ENCODE results near the gene OTX2. TPM values are rescaled to one million over a fixed set of nuclear protein-coding genes. Genes with fewer than 3 reads are reported as not detected.

Gene OTX2
- total RNA-seq, 1 experiment from 2014 or later: 30.1 TPM

- TF ChIP-seq, protein P1, sequence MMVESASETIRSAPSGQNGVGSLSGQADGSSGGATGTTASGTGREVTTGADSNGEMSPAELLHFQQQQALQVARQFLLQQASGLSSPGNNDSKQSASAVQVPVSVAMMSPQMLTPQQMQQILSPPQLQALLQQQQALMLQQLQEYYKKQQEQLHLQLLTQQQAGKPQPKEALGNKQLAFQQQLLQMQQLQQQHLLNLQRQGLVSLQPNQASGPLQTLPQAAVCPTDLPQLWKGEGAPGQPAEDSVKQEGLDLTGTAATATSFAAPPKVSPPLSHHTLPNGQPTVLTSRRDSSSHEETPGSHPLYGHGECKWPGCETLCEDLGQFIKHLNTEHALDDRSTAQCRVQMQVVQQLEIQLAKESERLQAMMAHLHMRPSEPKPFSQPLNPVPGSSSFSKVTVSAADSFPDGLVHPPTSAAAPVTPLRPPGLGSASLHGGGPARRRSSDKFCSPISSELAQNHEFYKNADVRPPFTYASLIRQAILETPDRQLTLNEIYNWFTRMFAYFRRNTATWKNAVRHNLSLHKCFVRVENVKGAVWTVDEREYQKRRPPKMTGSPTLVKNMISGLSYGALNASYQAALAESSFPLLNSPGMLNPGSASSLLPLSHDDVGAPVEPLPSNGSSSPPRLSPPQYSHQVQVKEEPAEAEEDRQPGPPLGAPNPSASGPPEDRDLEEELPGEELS (CRISPR knock-in tag; IDR thresholded peaks at IDR 0.05): no peak; the same call in 1 of the 2 replicates
- TF ChIP-seq RELA (CRISPR knock-in tag; IDR thresholded peaks at IDR 0.05; ENCODE audit: borderline replicate concordance) (no peak), TEAD1 (CRISPR knock-in tag; IDR thresholded peaks at IDR 0.05) (peak; percentile 90), EMX1 (CRISPR knock-in tag; IDR thresholded peaks at IDR 0.05) (no peak), FOXK1 (CRISPR knock-in tag; IDR thresholded peaks at IDR 0.05) (peak; percentile 83)
- TF ChIP-seq, protein P2, sequence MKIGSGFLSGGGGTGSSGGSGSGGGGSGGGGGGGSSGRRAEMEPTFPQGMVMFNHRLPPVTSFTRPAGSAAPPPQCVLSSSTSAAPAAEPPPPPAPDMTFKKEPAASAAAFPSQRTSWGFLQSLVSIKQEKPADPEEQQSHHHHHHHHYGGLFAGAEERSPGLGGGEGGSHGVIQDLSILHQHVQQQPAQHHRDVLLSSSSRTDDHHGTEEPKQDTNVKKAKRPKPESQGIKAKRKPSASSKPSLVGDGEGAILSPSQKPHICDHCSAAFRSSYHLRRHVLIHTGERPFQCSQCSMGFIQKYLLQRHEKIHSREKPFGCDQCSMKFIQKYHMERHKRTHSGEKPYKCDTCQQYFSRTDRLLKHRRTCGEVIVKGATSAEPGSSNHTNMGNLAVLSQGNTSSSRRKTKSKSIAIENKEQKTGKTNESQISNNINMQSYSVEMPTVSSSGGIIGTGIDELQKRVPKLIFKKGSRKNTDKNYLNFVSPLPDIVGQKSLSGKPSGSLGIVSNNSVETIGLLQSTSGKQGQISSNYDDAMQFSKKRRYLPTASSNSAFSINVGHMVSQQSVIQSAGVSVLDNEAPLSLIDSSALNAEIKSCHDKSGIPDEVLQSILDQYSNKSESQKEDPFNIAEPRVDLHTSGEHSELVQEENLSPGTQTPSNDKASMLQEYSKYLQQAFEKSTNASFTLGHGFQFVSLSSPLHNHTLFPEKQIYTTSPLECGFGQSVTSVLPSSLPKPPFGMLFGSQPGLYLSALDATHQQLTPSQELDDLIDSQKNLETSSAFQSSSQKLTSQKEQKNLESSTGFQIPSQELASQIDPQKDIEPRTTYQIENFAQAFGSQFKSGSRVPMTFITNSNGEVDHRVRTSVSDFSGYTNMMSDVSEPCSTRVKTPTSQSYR (CRISPR knock-in tag; IDR thresholded peaks at IDR 0.05): 0 out of 2 replicates have a peak, but pooled peaks have one; percentile 16
These were observed 37.0 kb upstream of the OTX2 start (continued) for GRCh38 chr14:56846970-56847930.

- no peak overlapping the region for H3K27ac Mint-ChIP-seq
- CTCF ChIA-PET: interaction anchor here (0.5 kb wide), 1 partner anchor 185 kb away, joined by 3 read pairs; no protein-coding TSS in a partner anchor
- H3K4me3 Mint-ChIP-seq: no peak overlapping the region
- POLR2A ChIA-PET: no interaction called here
- no peak for DNase-seq (ENCODE audit: low spot score)
- H3K4me1 Mint-ChIP-seq: peaks cover 59% of the 10 kb centered on the region
- no peaks in the 10 kb centered on the region for H3K36me3 Mint-ChIP-seq
- H3K9me3 Mint-ChIP-seq: no peaks in the 10 kb centered on the region
- ATAC-seq: no peak
- H3K27me3 Mint-ChIP-seq (ENCODE audit: low read depth): peaks cover 98% of the 10 kb centered on the region
- no peak for TF ChIP-seq ZNF423 (CRISPR knock-in tag; IDR thresholded peaks at IDR 0.05)
- no peak for TF ChIP-seq NR1H2 (CRISPR knock-in tag; IDR thresholded peaks at IDR 0.05)
- TF ChIP-seq, protein P3, sequence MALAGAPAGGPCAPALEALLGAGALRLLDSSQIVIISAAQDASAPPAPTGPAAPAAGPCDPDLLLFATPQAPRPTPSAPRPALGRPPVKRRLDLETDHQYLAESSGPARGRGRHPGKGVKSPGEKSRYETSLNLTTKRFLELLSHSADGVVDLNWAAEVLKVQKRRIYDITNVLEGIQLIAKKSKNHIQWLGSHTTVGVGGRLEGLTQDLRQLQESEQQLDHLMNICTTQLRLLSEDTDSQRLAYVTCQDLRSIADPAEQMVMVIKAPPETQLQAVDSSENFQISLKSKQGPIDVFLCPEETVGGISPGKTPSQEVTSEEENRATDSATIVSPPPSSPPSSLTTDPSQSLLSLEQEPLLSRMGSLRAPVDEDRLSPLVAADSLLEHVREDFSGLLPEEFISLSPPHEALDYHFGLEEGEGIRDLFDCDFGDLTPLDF (CRISPR knock-in tag; IDR thresholded peaks at IDR 0.05): no peak
- no peak for TF ChIP-seq FOXK1 (CRISPR knock-in tag; IDR thresholded peaks at IDR 0.05)
These were observed 34.2 kb upstream of the OTX2 start for GRCh38 chr14:56844406-56845002.

- Mint-ChIP-seq H3K4me3 (no peak overlapping the region), H3K9me3 (no peaks in the 10 kb centered on the region), H3K27ac (no peak overlapping the region), H3K4me1 (peaks cover 30% of the 10 kb centered on the region), H3K36me3 (no peaks in the 10 kb centered on the region), H3K27me3 (ENCODE audit: low read depth) (peaks cover 89% of the 10 kb centered on the region)
- ChIA-PET POLR2A (no interaction called here), CTCF (no interaction called here)
- DNase-seq (ENCODE audit: low spot score) (no peak), ATAC-seq (no peak)
- TF ChIP-seq JUN (CRISPR knock-in tag; IDR thresholded peaks at IDR 0.05) (no peak), MYBL2 (CRISPR knock-in tag; IDR thresholded peaks at IDR 0.05) (no peak), TP53 (CRISPR knock-in tag; IDR thresholded peaks at IDR 0.05) (no peak), E2F5 (CRISPR knock-in tag; IDR thresholded peaks at IDR 0.05) (no peak), ZNF317 (CRISPR knock-in tag; IDR thresholded peaks at IDR 0.05; ENCODE audit: borderline replicate concordance, low read depth) (no peak), NFATC4 (CRISPR knock-in tag; IDR thresholded peaks at IDR 0.05) (no peak), ZNF219 (CRISPR knock-in tag; IDR thresholded peaks at IDR 0.05; ENCODE audit: borderline replicate concordance) (no peak), GRHL2 (CRISPR knock-in tag; IDR thresholded peaks at IDR 0.05; ENCODE audit: insufficient replicate concordance, severe bottlenecking) (no peak)
- TF ChIP-seq, protein P4, sequence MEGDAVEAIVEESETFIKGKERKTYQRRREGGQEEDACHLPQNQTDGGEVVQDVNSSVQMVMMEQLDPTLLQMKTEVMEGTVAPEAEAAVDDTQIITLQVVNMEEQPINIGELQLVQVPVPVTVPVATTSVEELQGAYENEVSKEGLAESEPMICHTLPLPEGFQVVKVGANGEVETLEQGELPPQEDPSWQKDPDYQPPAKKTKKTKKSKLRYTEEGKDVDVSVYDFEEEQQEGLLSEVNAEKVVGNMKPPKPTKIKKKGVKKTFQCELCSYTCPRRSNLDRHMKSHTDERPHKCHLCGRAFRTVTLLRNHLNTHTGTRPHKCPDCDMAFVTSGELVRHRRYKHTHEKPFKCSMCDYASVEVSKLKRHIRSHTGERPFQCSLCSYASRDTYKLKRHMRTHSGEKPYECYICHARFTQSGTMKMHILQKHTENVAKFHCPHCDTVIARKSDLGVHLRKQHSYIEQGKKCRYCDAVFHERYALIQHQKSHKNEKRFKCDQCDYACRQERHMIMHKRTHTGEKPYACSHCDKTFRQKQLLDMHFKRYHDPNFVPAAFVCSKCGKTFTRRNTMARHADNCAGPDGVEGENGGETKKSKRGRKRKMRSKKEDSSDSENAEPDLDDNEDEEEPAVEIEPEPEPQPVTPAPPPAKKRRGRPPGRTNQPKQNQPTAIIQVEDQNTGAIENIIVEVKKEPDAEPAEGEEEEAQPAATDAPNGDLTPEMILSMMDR (IDR thresholded peaks at IDR 0.05): no peak
- TF ChIP-seq, protein P5, sequence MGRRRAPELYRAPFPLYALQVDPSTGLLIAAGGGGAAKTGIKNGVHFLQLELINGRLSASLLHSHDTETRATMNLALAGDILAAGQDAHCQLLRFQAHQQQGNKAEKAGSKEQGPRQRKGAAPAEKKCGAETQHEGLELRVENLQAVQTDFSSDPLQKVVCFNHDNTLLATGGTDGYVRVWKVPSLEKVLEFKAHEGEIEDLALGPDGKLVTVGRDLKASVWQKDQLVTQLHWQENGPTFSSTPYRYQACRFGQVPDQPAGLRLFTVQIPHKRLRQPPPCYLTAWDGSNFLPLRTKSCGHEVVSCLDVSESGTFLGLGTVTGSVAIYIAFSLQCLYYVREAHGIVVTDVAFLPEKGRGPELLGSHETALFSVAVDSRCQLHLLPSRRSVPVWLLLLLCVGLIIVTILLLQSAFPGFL (CRISPR knock-in tag; IDR thresholded peaks at IDR 0.05; ENCODE audit: borderline replicate concordance): no peak
- TF ChIP-seq, protein P6, sequence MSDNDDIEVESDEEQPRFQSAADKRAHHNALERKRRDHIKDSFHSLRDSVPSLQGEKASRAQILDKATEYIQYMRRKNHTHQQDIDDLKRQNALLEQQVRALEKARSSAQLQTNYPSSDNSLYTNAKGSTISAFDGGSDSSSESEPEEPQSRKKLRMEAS (CRISPR knock-in tag; IDR thresholded peaks at IDR 0.05): no peak
These were observed 31.3 kb upstream of the OTX2 start for GRCh38 chr14:56841611-56842010.

Measured in WTC11 (cell line).